ENCODE results near the gene EID1.
A peak's percentile ranks its signal among the peaks of the same experiment; 100 is the strongest.
"Not testable (repeated sequence)": the region's sequence is repeated elsewhere in the genome, so short reads cannot be mapped to it uniquely, and the experiment has no call there.

Gene EID1

GRCh38 chr15:48877630-48878595 lies at the start of gene EID1:
Gene EID1 (plus strand): TSS chr15:48878134. CDS start chr15:48878177, 43 bp downstream.
- peak; percentile 80 to 83 for DNase-seq

DNA sequence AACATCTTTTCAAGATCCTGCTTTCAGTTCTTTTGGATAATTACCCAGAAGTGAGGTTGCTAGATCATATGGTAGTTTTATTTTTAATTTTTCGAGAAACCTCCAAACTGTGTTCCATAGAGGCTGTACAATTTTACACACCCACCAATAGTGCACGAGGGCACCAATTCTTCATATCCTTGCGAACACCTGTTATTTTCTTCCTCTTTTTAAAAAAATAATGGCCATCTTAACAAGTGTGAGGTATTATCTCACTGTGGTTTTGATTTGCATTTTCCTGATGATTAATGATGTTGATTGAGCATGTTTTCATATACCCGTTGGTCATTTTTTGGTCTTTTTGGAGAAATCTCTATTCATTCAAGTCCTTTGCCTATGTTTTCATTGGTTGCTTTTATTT lies 49.5 kb upstream of the EID1 start:
- no peak for DNase-seq

- no peak for DNase-seq
Measured at GRCh38 chr15:48828906-48829305, 49.0 kb upstream of the EID1 start.

DNA sequence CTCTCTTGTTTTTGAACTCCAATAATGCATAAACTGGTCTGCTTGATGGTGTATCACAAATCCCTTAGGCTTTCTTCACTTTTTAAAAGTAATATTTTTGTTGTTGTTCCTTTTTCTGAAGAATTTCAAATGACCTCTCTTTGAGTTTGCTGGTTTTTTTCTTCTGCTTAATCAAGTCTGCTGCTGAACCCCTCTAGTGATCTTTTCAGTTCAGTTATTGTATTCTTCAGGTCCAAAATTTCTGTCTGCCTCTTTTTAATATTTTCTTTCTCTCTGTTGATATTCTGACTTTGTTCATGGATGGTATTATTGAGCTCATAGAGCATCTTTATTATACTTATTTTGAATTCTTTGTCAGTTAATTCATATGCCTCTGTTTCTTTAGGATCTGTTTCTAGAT lies 45.3 kb upstream of the EID1 start:
- no peak for DNase-seq

GRCh38 chr15:48833526-48834239 lies 44.3 kb upstream of the EID1 start:
- DNase-seq: no peak

DNA sequence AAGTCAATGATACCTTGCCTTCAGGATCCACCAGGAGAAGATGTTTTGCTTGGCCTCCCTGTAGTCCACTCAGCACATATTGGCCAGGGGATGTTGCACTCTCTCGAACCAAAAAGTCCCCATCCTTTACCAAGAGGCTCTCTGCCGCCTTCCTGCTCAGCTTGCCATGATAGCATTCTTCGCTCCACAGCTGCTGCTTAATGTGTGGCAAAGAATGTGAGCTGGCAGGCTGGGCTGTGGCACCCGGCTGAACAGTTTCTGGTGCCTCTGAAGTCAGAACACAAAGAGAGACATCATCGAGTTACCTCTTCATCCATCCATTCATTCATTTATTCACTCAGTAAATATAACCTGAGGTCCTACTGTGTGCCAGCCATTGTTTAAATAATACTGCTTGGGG lies 43.2 kb upstream of the EID1 start:
- no peak for DNase-seq

GRCh38 chr15:48842501-48842900 lies 35.4 kb upstream of the EID1 start:
- DNase-seq: no peak

DNA sequence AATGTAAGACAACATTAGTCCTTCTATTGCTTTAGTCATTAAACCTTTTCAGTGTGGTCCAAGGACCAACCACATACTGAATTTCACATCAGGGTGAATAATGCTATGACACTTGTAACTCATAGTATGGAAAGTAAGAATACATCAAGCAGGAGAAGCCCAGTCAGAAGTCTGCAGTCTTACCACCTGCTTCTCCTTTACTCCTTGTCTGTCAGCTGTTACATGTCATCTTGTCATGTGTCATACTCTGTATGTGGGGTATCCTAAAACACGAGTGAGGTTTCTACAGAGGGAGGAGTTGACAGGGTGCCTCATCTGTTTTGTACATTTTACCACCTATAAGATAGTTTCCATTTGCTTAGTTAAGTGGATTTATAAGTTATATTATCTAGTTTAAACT lies 32.8 kb upstream of the EID1 start:
- DNase-seq: no peak

- DNase-seq: no peak
Measured at GRCh38 chr15:48850648-48851047, 27.3 kb upstream of the EID1 start.

- DNase-seq: no peak
Measured at GRCh38 chr15:48851956-48852355, 26.0 kb upstream of the EID1 start.

- not testable (repeated sequence) for DNase-seq
Measured at GRCh38 chr15:48854434-48854833, 23.5 kb upstream of the EID1 start.

GRCh38 chr15:48855501-48856440 lies 22.2 kb upstream of the EID1 start:
- DNase-seq: no peak

DNA sequence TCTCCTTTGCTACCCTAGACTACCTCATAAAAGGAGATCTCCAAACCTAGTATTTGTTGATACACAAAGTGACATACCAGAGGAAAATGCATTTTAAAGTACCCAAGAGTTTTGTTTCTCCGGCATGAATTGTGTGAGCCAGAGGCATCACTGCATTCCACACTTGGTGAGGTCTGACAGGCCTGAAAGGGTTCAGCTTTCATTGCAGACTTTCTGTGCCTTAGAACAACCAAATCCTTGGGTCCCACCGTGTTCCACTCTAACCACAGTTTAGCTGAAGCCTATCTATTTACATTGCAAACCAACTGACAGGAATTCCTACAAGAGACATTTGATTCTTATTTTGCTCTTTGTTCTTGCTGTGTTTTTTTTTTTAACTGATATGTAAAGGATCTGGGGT lies 21.0 kb upstream of the EID1 start:
- DNase-seq: no peak

DNA sequence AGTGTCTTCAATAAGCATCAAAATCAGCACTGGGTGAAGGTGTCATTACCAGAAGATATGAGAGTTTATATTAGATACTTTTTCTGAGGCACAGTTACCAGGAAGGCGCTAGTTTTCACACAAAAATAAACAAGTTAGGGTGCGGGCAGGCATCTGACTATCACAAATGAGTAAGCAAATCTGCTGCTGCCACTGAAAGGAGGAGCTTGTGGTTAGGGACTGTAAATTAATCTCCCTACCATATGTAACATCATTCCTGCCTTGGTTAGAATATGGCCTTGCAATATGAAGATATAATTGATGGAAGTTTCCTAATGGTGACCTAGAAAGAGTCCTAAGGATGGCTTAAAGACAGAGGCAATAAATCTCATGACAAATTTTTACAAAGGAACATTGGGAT lies 19.5 kb upstream of the EID1 start:
- peak in 1 of 2 donors; percentile 7 for DNase-seq

- no peak for DNase-seq
Measured at GRCh38 chr15:48859426-48859825, 18.5 kb upstream of the EID1 start.

DNA sequence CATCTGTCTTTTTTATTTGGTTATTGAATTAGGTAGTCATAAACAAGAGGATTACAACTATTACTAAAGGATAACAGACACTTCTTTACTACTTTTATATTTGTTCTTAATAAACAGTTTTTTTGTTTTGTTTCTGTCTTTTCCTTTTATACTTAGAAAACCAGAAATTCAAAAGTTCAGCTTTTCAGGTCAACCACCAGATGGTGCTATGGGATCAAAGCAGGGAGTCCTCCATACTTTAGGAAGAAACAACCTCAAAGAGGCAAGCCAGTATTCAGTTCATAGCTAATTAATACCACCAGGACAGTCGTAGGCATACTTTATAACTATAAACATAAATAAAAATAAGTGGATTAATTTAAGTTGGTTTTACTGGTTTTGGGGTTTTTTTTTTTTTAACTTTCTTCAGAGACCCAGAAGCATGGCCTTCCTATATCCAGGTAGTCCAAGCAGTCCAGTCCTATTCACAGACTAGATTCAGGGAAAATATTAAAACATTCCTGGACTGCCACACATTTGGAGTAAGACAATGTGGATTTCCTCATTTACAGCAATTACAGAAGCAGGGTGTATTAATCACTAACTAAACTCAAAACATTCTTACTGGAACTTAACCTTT lies 16.0 kb upstream of the EID1 start:
- peak in 1 of 2 donors; percentile 49 for DNase-seq

GRCh38 chr15:48862705-48863104 lies 15.2 kb upstream of the EID1 start:
- no peak for DNase-seq

- no peak for DNase-seq
Measured at GRCh38 chr15:48865370-48866079, 12.4 kb upstream of the EID1 start.

GRCh38 chr15:48866141-48866563 lies 11.8 kb upstream of the EID1 start:
- DNase-seq: no peak

- no peak for DNase-seq
Measured at GRCh38 chr15:48868023-48868422, 9.9 kb upstream of the EID1 start.

- DNase-seq: no peak
Measured at GRCh38 chr15:48868536-48868935, 9.4 kb upstream of the EID1 start.

GRCh38 chr15:48869966-48870365 lies 8.0 kb upstream of the EID1 start:
- DNase-seq: no peak
